ENCODE measurements around the gene LCA5L. TPM values are rescaled to one million over a fixed set of nuclear protein-coding genes. Genes with fewer than 3 reads are reported as not detected.

Gene LCA5L
- total and polyA plus RNA-seq, 2 of the 13 experiments (the other 11 are each of a cell fraction or from before 2014, with no cell fraction given): 0.13 to 0.55 TPM

GRCh38 chr21:39385299-39386145 is 60.1 kb downstream of the LCA5L start (continued):
- TF ChIP-seq ZBTB40 (IDR thresholded peaks at IDR 0.05) (no peak), ZBTB40 (CRISPR knock-in tag; IDR thresholded peaks at IDR 0.05) (peak; percentile 49), ZNF839 (CRISPR knock-in tag; IDR thresholded peaks at IDR 0.05; ENCODE audit: borderline replicate concordance) (no peak), HNRNPL (IDR thresholded peaks at IDR 0.05; ENCODE audit: low read depth, low read length) (peak; percentile 91), ZNF318 (CRISPR knock-in tag; IDR thresholded peaks at IDR 0.05) (peak; percentile 34; the same call in 1 of the 2 replicates), GATA4 (IDR thresholded peaks at IDR 0.05; ENCODE audit: borderline replicate concordance, low read depth) (0 out of 2 replicates have a peak, but pooled peaks have one; percentile 73), HOMEZ (CRISPR knock-in tag; IDR thresholded peaks at IDR 0.05; ENCODE audit: low read depth) (no peak), MXD1 (CRISPR knock-in tag; IDR thresholded peaks at IDR 0.05) (no peak)
